SK-N-SH treated with all-trans-retinoic acid at 6 μM for 48 hours (cell line): Measurements from ENCODE around the gene SNRNP48.

Experiments used
- RARB ChIP-seq: fragments of 250-450 bp; sonication (Bioruptor Pico); IDR thresholded peaks from 2 replicates; pipeline ENCODE4 v1.8.0; 2021; ENCODE audit warnings: mild to moderate bottlenecking, moderate library complexity
- ZFP3 ChIP-seq: fragments of 250-450 bp; sonication (Bioruptor Pico); IDR thresholded peaks from 2 replicates; pipeline ENCODE4 v1.5.0; 2020; ENCODE audit warnings: mild to moderate bottlenecking, moderate library complexity
- TF ChIP-seq, protein P1 (sequence below): fragments of 250-450 bp; sonication (Bioruptor Pico); IDR thresholded peaks from 2 replicates; pipeline ENCODE4 v1.8.0; 2020; ENCODE audit warnings: mild to moderate bottlenecking, moderate library complexity, borderline replicate concordance

DNA sequence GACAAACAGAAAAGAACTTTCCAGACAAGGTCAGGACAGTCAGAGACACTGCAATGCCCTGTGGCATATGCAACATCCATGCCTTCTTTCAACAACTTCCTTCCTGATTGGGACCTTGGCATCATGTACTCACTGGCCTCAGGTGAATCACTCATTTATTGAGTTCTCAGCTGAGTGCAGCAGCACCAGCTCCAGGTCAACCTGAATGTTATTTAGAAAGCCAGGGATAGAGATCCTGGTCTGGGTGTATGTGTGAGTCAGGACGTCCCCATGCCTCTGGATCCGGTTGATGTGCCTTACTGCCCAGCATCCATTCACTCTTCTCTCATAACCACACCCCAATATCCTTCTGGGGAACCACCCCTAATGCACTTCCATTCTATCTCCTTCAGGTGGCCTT lies 54.4 kb downstream of the SNRNP48 start:
- no peak for TF ChIP-seq RARB (CRISPR knock-in tag)
- TF ChIP-seq, protein P1, sequence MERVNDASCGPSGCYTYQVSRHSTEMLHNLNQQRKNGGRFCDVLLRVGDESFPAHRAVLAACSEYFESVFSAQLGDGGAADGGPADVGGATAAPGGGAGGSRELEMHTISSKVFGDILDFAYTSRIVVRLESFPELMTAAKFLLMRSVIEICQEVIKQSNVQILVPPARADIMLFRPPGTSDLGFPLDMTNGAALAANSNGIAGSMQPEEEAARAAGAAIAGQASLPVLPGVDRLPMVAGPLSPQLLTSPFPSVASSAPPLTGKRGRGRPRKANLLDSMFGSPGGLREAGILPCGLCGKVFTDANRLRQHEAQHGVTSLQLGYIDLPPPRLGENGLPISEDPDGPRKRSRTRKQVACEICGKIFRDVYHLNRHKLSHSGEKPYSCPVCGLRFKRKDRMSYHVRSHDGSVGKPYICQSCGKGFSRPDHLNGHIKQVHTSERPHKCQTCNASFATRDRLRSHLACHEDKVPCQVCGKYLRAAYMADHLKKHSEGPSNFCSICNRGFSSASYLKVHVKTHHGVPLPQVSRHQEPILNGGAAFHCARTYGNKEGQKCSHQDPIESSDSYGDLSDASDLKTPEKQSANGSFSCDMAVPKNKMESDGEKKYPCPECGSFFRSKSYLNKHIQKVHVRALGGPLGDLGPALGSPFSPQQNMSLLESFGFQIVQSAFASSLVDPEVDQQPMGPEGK, result no peak
- no peak for TF ChIP-seq ZFP3 (CRISPR knock-in tag)
